Measurements from ENCODE around the gene PDSS2.

GRCh38 chr6:107495971-107496370 lies 36.6 kb upstream of the PDSS2 start:
- TF ChIP-seq CTCF (IDR thresholded peaks at IDR 0.05): no peak
- no peak for TF ChIP-seq POLR2A (IDR thresholded peaks at IDR 0.05)
